GM13977 (cell line): Measurements from ENCODE around the gene ARHGAP10.

Source experiments
- DNase-seq: peaks from one replicate; pipeline ENCODE4 v3.0.0; 2012; ENCODE audit warnings: low spot score
- in situ Hi-C: fragments of 300-500 bp; cut with MboI; formaldehyde crosslinking; loops from one replicate; pipeline ENCODE4 v1.12.0; 2022; ENCODE audit warnings: low sequenced_read_pairs, low pct_unique_long_range_greater_than_20kb, mixed read lengths, inconsistent platforms; ENCODE audit not compliant: unreplicated experiment
- TF ChIP-seq, protein P1 (sequence below): IDR thresholded peaks from 2 replicates; pipeline ENCODE4 v1.5.1; 2012; ENCODE audit warnings: mild to moderate bottlenecking, control low read depth; ENCODE audit not compliant: insufficient read depth; ENCODE audit errors: extremely low read depth, missing control alignments

Gene ARHGAP10

DNA sequence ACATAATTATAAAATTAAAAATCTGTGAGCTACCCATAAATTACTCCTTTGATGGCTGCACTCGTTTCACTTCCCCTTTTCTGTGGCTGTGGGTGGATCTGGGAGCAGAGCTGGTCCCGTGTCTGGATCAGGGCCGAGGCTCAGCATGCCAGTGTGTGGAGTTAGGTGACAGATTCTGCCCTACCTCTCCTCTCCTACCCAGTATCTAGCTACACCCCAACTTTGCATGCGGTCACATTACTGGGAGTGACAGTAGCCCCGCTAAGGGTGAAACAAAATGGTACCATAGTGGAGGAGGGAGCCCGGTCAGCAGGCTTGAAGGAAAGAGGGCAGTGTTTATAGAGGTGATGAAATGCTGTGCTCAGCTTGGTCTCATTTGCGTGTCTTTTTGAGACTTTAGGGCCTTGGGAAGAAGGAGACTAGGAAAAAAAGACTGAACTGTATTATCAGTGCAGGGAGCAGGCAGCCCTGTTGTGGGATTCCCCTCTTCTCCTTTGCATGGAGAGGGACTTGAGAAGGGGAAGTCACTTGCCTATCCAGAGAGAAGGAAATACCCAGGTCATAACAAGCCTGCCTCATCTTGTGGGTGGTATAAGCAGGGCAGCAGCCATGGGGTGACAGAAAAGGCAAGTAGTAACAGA, 48.4 kb downstream of the ARHGAP10 start:
- in situ Hi-C loops, result no loop called here
- DNase-seq, result peak; percentile 21
- TF ChIP-seq, protein P1, sequence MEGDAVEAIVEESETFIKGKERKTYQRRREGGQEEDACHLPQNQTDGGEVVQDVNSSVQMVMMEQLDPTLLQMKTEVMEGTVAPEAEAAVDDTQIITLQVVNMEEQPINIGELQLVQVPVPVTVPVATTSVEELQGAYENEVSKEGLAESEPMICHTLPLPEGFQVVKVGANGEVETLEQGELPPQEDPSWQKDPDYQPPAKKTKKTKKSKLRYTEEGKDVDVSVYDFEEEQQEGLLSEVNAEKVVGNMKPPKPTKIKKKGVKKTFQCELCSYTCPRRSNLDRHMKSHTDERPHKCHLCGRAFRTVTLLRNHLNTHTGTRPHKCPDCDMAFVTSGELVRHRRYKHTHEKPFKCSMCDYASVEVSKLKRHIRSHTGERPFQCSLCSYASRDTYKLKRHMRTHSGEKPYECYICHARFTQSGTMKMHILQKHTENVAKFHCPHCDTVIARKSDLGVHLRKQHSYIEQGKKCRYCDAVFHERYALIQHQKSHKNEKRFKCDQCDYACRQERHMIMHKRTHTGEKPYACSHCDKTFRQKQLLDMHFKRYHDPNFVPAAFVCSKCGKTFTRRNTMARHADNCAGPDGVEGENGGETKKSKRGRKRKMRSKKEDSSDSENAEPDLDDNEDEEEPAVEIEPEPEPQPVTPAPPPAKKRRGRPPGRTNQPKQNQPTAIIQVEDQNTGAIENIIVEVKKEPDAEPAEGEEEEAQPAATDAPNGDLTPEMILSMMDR, result no peak

DNA sequence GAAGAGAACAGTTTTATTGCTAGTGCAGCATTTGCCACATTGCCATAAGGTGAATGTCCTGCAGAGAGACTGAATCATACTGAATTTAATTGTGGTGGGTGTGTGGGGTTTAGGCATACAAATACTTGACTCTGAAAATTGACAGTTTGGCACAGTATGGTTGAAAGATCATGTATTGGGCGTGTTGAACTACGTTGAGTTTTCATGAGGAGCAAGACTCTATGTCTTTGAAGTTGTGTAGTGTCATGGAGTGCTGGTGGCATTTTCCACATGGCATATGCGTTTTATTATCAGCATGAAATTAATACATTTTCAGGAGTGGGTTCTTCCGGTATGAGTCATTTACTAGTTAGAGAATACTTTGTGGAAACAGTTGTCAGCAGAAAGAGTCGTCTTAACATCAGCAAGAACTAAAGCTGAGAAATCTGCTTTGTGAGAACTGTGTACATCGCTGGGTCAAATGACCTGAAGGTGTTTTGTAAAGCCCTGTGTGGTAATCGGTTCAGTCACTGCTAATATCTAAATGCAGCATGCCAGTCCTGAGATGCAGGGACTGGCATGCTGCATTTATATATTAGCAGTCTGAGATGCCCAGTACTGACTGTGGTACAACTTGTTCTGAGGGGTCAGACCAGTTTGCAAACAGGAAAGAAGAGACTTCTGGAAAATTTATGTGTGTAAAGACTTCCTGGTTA, 50.3 kb downstream of the ARHGAP10 start:
- TF ChIP-seq, protein P1, result no peak
- no peak for DNase-seq
- in situ Hi-C loops, result no loop called here

DNA sequence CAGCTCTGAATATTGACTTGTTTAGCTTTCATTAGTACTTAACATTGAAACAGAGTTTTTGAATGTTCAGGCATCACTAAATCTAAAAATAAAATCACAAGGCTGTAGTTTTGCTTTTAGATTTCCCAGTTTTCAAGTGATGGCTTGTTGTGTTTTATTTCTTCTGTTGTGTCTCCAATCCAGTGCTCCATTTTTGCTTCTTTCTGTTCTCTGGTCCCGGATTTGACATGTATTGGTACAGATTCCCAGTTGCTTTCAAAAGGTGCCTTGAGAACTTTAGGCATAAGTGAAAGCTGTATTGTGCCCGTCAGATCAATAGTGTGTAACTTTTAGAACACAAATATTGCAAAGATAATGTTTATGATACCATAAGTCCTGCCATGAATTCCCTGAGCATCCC, 53.2 kb downstream of the ARHGAP10 start:
- DNase-seq, result no peak
- TF ChIP-seq, protein P1, result no peak
- in situ Hi-C loops, result no loop called here

GRCh38 chr4:147786031-147786430, 54.1 kb downstream of the ARHGAP10 start:
- TF ChIP-seq, protein P1, result no peak
- DNase-seq, result peak; percentile 28
- in situ Hi-C loops, result no loop called here

DNA sequence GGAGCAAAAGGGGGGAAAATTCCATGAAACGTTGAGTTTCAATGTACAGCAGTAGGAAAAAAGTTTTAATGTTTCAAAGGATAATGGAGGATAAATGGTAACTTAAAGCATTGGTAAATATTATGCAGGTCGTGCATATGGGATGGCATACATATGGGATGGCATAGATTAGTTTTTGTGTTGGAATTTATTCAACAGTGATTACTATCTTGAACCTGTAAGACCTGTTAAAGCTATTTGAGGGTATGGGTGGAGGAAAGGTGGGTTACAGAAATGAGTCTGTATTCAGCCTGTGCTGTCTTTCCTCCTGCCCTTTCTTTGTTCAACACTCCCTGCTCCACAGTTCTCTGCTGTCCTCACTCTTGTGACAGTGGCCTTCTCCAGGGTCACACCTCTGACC, 54.6 kb downstream of the ARHGAP10 start:
- no peak for DNase-seq
- in situ Hi-C loops, result no loop called here
- TF ChIP-seq, protein P1, result no peak

- TF ChIP-seq, protein P1, result no peak
- DNase-seq, result no peak
- in situ Hi-C loops, result no loop called here
Observed at GRCh38 chr4:147787204-147787603, 55.3 kb downstream of the ARHGAP10 start.
